HepG2 (cell line): Measurements from ENCODE around the gene RGS6. TPM values are rescaled to one million over a fixed set of nuclear protein-coding genes. Genes with fewer than 3 reads are reported as not detected.

Source experiments
- ATAC-seq: fragments of 200-7000 bp; cut with Tn5 transposase; 3 replicates; pipeline ENCODE4 v1.9.1; 2020; ENCODE audit warnings: mild to moderate bottlenecking, moderate library complexity
- BruUV-seq: library from RNA; stranded (reverse); fragments of 400-500 nt; replicated peaks from 2 replicates; lab custom pipeline; 2021; lab: Mats Ljungman, UMichigan
- CTCF ChIA-PET: fragments of 300-600 bp; formaldehyde crosslinking; extraction: SDS; loops from one replicate; lab custom pipeline; 2021; ENCODE audit warnings: low total read pairs, inconsistent platforms, low intra/inter-chr PET ratio; lab: Yijun Ruan, JAX
- POLR2A ChIA-PET: fragments of 350-600 bp; sonication (Branson Sonifier 250); formaldehyde crosslinking; loops from one replicate; lab custom pipeline; 2020; ENCODE audit warnings: antibody characterized with exemption, inconsistent platforms; lab: Yijun Ruan, JAX
- DNase-seq: peaks from one replicate; pipeline ENCODE4 v3.0.0-alpha.2; 2015; ENCODE audit warnings: low spot score
- FAIRE-seq: peaks from 3 replicates; lab custom pipeline; 2011; peaks lifted over from hg19 to GRCh38; lab: Jason Lieb, UNC
- H2AFZ ChIP-seq: one replicate; pipeline ENCODE4 v1.6.1; 2011; ENCODE audit warnings: low read length, inconsistent platforms
- H3K27ac ChIP-seq: fragments of 300-600 bp; 3 replicates; pipeline ENCODE4 v1.8.0; 2011; ENCODE audit warnings: mixed run types, mild to moderate bottlenecking, mixed read lengths, low read length, inconsistent platforms; ENCODE audit not compliant: insufficient read depth; ENCODE audit errors: extremely low read length
- H3K27me3 ChIP-seq, 2 experiments: fragments of 200-600 bp in 1 of 2; 2 replicates in 1 of 2; 3 replicates in 1 of 2; pipeline versions ENCODE4 v1.6.0 to v1.8.0; 2011; ENCODE audit warnings: low read length in 2 of 2, mild to moderate bottlenecking in 2 of 2, moderate library complexity in 2 of 2, inconsistent platforms in 1 of 2; ENCODE audit not compliant: insufficient read depth in 2 of 2, control insufficient read depth in 1 of 2
- H3K36me3 ChIP-seq, 2 experiments: fragments of 200-600 bp in 1 of 2; replicated peaks in 1 of 2; 2 replicates in 1 of 2; 3 replicates in 1 of 2; pipeline versions ENCODE4 v1.5.1 to v1.8.0; 2011; ENCODE audit warnings: low read length in 2 of 2, inconsistent platforms in 1 of 2; ENCODE audit not compliant: insufficient read depth in 2 of 2, control insufficient read depth in 1 of 2
- H3K4me1 ChIP-seq: 2 replicates; pipeline ENCODE4 v1.5.1; 2012; ENCODE audit warnings: low read length, inconsistent platforms; ENCODE audit not compliant: insufficient read depth
- H3K4me2 ChIP-seq: 2 replicates; pipeline ENCODE4 v1.6.0; 2011; ENCODE audit warnings: low read depth, low read length, inconsistent platforms
- H3K4me3 ChIP-seq, 3 experiments: fragments of 200-600 bp in 1 of 3; sonication (generic), shearing (Covaris generic) in 1 of 3; replicated peaks in 1 of 3; 2 replicates each; pipeline ENCODE4 v1.5.1; 2011 to 2016; ENCODE audit warnings: low read length in 3 of 3, inconsistent platforms in 2 of 3, low read depth in 2 of 3, mild to moderate bottlenecking in 2 of 3, control low read depth in 1 of 3, mixed read lengths in 1 of 3; ENCODE audit not compliant: insufficient read depth in 1 of 3
- H3K79me2 ChIP-seq: one replicate; pipeline ENCODE4 v1.6.1; 2011; ENCODE audit warnings: low read length, inconsistent platforms; ENCODE audit not compliant: insufficient read depth
- H3K9ac ChIP-seq: 2 replicates; pipeline ENCODE4 v1.6.0; 2011; ENCODE audit warnings: mild to moderate bottlenecking, low read depth, low read length, inconsistent platforms; ENCODE audit not compliant: insufficient read depth
- H3K9me3 ChIP-seq: 2 replicates; pipeline ENCODE4 v1.5.1; 2012; ENCODE audit warnings: mild to moderate bottlenecking, low read length
- H4K20me1 ChIP-seq: 2 replicates; pipeline ENCODE4 v1.6.0; 2011; ENCODE audit warnings: inconsistent platforms, mild to moderate bottlenecking, low read length, moderate library complexity; ENCODE audit not compliant: insufficient read depth
- REPIN1 ChIP-seq: sonication (generic); formaldehyde crosslinking; IDR thresholded peaks from 2 replicates; pipeline ENCODE4 v1.8.0; 2022; ENCODE audit warnings: missing genetic modification reagents, low read depth, mild to moderate bottlenecking, borderline replicate concordance
- WIZ ChIP-seq: sonication (generic); formaldehyde crosslinking; IDR thresholded peaks from 2 replicates; pipeline ENCODE4 v1.5.1; 2020; ENCODE audit warnings: mild to moderate bottlenecking, missing genetic modification reagents
- WGBS: methylation state at CpG from one replicate; pipeline ENCODE4 v1.1.6; 2017; ENCODE audit warnings: low lambda C conversion rate; 5-methylcytosine and 5-hydroxymethylcytosine counted together
- in situ Hi-C: cut with HindIII; loops from 2 replicates; pipeline ENCODE4 v1.10.0; 2017; ENCODE audit warnings: low pct_unique_long_range_greater_than_20kb; ENCODE audit not compliant: extremely low pct_ligation_motif_present
- intact Hi-C: fragments of 100-400 bp; cut with micrococcal nuclease; formaldehyde crosslinking; loops from one replicate; pipeline ENCODE4 v1.10.0; 2022; ENCODE audit not compliant: unreplicated experiment
- polyA plus RNA-seq, 8 experiments: library from polyadenylated mRNA; depleted of rRNA in 3 of 8; stranded (reverse) in 7 of 8; unstranded in 1 of 8; fragments of >200 nt; fragmentation: Illumina TruSeq in 4 of 8; extraction: Trizol in 4 of 8; gene quantifications; 2 replicates each; pipeline versions ENCODE4 v1.2.1 to v1.2.3, GENCODE V29; 2011 to 2016; ENCODE audit warnings: low read depth in 4 of 8, missing spikeins in 1 of 8, mixed read lengths in 1 of 8; ENCODE audit not compliant: insufficient read depth in 1 of 8
- total RNA-seq, 5 experiments: library from RNA; depleted of rRNA; stranded (reverse); fragments of >200 nt; fragmentation: Illumina TruSeq; extraction: Trizol; gene quantifications; 2 replicates each; pipeline ENCODE4 v1.2.3, GENCODE V29; 2016; ENCODE audit warnings: low read depth in 1 of 5
- TF ChIP-seq, protein P1 (sequence below): sonication (generic); formaldehyde crosslinking; IDR thresholded peaks from 2 replicates; pipeline ENCODE4 v1.8.0; 2022; ENCODE audit warnings: low read depth, missing genetic modification reagents
- TF ChIP-seq, protein P2 (sequence below): sonication (generic); formaldehyde crosslinking; IDR thresholded peaks from 2 replicates; pipeline ENCODE4 v1.4.0; 2020; ENCODE audit warnings: missing genetic modification reagents

RGS6 gene
- total and polyA plus RNA-seq, 2 of the 13 experiments (the other 11 are each of a cell fraction or from before 2014, with no cell fraction given) = not detected

DNA sequence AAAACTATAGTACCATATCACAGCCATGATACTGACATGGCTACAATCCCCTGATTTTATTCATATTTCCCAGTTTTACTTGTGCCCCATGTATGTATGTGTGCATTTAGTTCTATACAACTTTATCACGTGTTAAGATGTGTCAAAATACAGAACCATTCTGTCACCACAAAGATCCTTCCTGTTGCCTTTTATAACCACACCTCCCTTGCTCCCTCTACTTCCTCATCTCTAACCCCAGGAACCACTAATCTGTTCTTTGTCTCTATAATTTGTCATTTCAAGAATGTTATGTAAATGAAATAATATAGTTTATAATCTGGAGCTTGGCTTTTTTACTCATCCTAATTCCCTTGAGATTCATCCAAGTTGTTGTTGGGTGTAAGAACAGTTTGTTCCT lies 603.3 kb downstream of the RGS6 start (continued):
- TF ChIP-seq, protein P1, sequence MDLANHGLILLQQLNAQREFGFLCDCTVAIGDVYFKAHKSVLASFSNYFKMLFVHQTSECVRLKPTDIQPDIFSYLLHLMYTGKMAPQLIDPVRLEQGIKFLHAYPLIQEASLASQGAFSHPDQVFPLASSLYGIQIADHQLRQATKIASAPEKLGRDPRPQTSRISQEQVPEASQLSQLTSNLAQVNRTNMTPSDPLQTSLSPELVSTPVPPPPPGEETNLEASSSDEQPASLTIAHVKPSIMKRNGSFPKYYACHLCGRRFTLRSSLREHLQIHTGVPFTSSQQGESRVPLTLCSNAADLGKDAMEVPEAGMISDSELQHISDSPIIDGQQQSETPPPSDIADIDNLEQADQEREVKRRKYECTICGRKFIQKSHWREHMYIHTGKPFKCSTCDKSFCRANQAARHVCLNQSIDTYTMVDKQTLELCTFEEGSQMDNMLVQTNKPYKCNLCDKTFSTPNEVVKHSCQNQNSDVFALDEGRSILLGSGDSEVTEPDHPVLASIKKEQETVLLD (CRISPR knock-in tag) = no peak
- TF ChIP-seq, protein P2, sequence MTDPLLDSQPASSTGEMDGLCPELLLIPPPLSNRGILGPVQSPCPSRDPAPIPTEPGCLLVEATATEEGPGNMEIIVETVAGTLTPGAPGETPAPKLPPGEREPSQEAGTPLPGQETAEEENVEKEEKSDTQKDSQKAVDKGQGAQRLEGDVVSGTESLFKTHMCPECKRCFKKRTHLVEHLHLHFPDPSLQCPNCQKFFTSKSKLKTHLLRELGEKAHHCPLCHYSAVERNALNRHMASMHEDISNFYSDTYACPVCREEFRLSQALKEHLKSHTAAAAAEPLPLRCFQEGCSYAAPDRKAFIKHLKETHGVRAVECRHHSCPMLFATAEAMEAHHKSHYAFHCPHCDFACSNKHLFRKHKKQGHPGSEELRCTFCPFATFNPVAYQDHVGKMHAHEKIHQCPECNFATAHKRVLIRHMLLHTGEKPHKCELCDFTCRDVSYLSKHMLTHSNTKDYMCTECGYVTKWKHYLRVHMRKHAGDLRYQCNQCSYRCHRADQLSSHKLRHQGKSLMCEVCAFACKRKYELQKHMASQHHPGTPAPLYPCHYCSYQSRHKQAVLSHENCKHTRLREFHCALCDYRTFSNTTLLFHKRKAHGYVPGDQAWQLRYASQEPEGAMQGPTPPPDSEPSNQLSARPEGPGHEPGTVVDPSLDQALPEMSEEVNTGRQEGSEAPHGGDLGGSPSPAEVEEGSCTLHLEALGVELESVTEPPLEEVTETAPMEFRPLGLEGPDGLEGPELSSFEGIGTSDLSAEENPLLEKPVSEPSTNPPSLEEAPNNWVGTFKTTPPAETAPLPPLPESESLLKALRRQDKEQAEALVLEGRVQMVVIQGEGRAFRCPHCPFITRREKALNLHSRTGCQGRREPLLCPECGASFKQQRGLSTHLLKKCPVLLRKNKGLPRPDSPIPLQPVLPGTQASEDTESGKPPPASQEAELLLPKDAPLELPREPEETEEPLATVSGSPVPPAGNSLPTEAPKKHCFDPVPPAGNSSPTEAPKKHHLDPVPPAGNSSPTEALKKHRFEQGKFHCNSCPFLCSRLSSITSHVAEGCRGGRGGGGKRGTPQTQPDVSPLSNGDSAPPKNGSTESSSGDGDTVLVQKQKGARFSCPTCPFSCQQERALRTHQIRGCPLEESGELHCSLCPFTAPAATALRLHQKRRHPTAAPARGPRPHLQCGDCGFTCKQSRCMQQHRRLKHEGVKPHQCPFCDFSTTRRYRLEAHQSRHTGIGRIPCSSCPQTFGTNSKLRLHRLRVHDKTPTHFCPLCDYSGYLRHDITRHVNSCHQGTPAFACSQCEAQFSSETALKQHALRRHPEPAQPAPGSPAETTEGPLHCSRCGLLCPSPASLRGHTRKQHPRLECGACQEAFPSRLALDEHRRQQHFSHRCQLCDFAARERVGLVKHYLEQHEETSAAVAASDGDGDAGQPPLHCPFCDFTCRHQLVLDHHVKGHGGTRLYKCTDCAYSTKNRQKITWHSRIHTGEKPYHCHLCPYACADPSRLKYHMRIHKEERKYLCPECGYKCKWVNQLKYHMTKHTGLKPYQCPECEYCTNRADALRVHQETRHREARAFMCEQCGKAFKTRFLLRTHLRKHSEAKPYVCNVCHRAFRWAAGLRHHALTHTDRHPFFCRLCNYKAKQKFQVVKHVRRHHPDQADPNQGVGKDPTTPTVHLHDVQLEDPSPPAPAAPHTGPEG (CRISPR knock-in tag) = no peak

DNA sequence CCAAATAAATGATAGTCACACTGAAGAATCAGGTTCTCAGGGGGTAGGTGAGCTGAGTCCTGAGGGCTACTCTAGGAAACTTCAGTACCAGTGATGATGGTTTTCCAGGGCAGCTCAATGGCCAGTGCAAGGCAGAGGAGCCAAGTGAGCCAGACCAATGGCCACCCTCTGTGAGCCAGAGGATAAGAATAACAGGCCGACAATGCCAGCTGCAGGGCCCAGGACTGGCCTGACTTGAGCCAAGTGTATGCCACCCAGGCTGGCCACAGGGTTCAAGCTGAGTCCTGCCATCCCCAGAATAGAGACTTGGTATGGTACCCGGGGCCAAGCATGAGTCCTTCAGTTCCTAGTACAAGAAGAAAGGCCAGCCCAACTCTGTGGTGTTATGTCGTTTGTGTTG lies 606.2 kb downstream of the RGS6 start:
- FAIRE-seq = no peak
- Histone ChIP-seq H3K4me1 (no peaks in the 10 kb centered on the region), H3K27me3 (peaks cover 6 to 34% of the 10 kb centered on the region in 2 experiments; a peak in 4 of 5 replicates), H3K27ac (no peak overlapping the region), H3K9me3 (no peaks in the 10 kb centered on the region), H2AFZ (no peak overlapping the region), H4K20me1 (no peaks in the 10 kb centered on the region), H3K9ac (no peak overlapping the region), H3K36me3 (no peaks in the 10 kb centered on the region), H3K79me2 (no peaks in the 10 kb centered on the region), H3K4me3 (no peak overlapping the region), H3K4me2 (no peak overlapping the region)
- no peak for DNase-seq
- ChIA-PET POLR2A (no interaction called here), CTCF (no interaction called here)
- no peak for ATAC-seq
- in situ Hi-C loops = no loop called here
- intact Hi-C loops = no loop called here
- TF ChIP-seq WIZ (CRISPR knock-in tag) (no peak), REPIN1 (CRISPR knock-in tag) (no peak)
- WGBS = 50% methylated on average over 2 of the region's 3 CpGs
- BruUV-seq = no TSS peak
